Gastrocnemius medialis (tissue), 4 donors: Measurements from ENCODE around the gene IRAG1. TPM values are rescaled to one million over a fixed set of nuclear protein-coding genes. Genes with fewer than 3 reads are reported as not detected.

Experiments
- ATAC-seq, 2 donors: fragments of 150-250 bp; one replicate each; pipeline ENCODE4 v1.9.1; 2016
- DNase-seq, 2 donors: peaks; one replicate each; pipeline ENCODE4 v3.0.0-alpha.2; 2019
- H3K27ac ChIP-seq, 4 donors: fragments of 200-600 bp; sonication (generic); 1 replicate in 1 of 4; 2 replicates in 3 of 4; pipeline ENCODE4 v1.5.1; 2016 to 2018; ENCODE audit warnings: mild to moderate bottlenecking in 2 of 4, moderate library complexity in 1 of 4
- H3K27me3 ChIP-seq, 3 donors: fragments of 200-600 bp; sonication (generic) in 2 of 3; 1 replicate in 1 of 3; 2 replicates in 2 of 3; pipeline versions ENCODE4 v1.5.1 to v1.6.0; 2016 to 2019; ENCODE audit warnings: mild to moderate bottlenecking in 1 of 3, moderate library complexity in 1 of 3
- H3K36me3 ChIP-seq, 2 donors: fragments of 200-600 bp; sonication (generic) in 1 of 2; one replicate each; pipeline ENCODE4 v1.5.1; 2017 to 2018
- H3K4me1 ChIP-seq, 2 donors: fragments of 200-600 bp; sonication (generic) in 1 of 2; one replicate each; pipeline ENCODE4 v1.5.1; 2016 to 2017; ENCODE audit warnings: mild to moderate bottlenecking in 2 of 2
- H3K4me3 ChIP-seq, 4 donors: fragments of 200-600 bp; sonication (generic) in 3 of 4; 1 replicate in 1 of 4; 2 replicates in 3 of 4; pipeline ENCODE4 v1.5.1; 2016 to 2019; ENCODE audit warnings: mild to moderate bottlenecking in 2 of 4
- H3K9me3 ChIP-seq, 3 donors: fragments of 200-600 bp; sonication (generic) in 2 of 3; 1 replicate in 1 of 3; 2 replicates in 2 of 3; pipeline ENCODE4 v1.5.1; 2016 to 2019
- POLR2A ChIP-seq, 2 donors: fragments of 450-650 bp; IDR thresholded peaks; one replicate each; pipeline ENCODE4 v1.6.1; 2017; ENCODE audit warnings: antibody characterized with exemption in 2 of 2, mild to moderate bottlenecking in 2 of 2, moderate library complexity in 2 of 2
- in situ Hi-C, 4 donors: fragments of 200-750 bp; cut with MboI; loops; one replicate each; pipeline versions ENCODE4 v1.15.0 to v1.8.0; 2017; ENCODE audit warnings: low sequenced_read_pairs in 4 of 4
- intact Hi-C: fragments of 100-400 bp; cut with DNase I; formaldehyde crosslinking; loops from one replicate; pipeline ENCODE4 v1.15.1; 2023; ENCODE audit warnings: low total_unique reads
- total RNA-seq, 4 donors: library from RNA; depleted of rRNA; stranded (reverse); fragments of >200 nt; gene quantifications; one replicate each; pipeline versions ENCODE4 v1.1.0 to v1.2.3, GENCODE V29; 2016
- TF ChIP-seq, protein P1 (sequence below), 5 experiments: fragments of 450-650 bp in 3 of 5; fragments of 200-600 bp in 2 of 5; sonication (generic) in 2 of 5; IDR thresholded peaks in 4 of 5; conservative IDR thresholded peaks in 1 of 5; 1 replicate in 4 of 5; 2 replicates in 1 of 5; pipeline ENCODE4 v1.5.1; 2016 to 2019; ENCODE audit warnings: antibody characterized with exemption in 5 of 5, mild to moderate bottlenecking in 3 of 5, moderate library complexity in 3 of 5

IRAG1 gene
- total RNA-seq, 4 donors from 2014 or later, result 1.6 to 7.6 (median 3.6) TPM

DNA sequence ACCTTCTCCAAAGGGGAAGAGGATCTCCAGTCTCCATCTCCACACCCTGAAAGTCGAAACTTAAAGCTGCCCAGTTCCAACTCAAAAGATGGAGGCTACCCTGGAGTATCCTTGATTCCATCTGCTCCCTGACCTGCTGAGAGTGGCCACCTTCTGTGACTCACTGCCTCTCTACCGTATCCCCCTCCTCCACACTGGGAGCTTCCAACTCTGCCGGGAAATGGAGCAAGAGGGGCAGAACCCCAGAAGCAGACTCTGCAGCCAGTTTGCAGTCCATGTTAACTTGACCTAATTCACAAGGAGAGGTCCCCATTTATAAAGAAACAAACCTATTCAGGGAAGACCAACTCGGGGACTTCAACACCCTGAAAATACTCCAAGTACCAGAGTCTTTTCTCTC lies 22.0 kb upstream of the IRAG1 start:
- in situ Hi-C loops, result no loop called here
- ATAC-seq (no peak), DNase-seq (no peak)
- intact Hi-C loops, result no loop called here
- Histone ChIP-seq H3K4me3 (no peak overlapping the region), H3K9me3 (no peaks in the 10 kb centered on the region), H3K36me3 (no peaks in the 10 kb centered on the region), H3K27me3 (no peaks in the 10 kb centered on the region), H3K4me1 (no peaks in the 10 kb centered on the region), H3K27ac (no peak overlapping the region)
- TF ChIP-seq, protein P1, sequence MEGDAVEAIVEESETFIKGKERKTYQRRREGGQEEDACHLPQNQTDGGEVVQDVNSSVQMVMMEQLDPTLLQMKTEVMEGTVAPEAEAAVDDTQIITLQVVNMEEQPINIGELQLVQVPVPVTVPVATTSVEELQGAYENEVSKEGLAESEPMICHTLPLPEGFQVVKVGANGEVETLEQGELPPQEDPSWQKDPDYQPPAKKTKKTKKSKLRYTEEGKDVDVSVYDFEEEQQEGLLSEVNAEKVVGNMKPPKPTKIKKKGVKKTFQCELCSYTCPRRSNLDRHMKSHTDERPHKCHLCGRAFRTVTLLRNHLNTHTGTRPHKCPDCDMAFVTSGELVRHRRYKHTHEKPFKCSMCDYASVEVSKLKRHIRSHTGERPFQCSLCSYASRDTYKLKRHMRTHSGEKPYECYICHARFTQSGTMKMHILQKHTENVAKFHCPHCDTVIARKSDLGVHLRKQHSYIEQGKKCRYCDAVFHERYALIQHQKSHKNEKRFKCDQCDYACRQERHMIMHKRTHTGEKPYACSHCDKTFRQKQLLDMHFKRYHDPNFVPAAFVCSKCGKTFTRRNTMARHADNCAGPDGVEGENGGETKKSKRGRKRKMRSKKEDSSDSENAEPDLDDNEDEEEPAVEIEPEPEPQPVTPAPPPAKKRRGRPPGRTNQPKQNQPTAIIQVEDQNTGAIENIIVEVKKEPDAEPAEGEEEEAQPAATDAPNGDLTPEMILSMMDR (IDR thresholded peaks at IDR 0.05 in 4 of 5, conservative IDR thresholded peaks at IDR 0.05 in 1 of 5), result no peak
- TF ChIP-seq POLR2A (IDR thresholded peaks at IDR 0.05), result no peak

DNA sequence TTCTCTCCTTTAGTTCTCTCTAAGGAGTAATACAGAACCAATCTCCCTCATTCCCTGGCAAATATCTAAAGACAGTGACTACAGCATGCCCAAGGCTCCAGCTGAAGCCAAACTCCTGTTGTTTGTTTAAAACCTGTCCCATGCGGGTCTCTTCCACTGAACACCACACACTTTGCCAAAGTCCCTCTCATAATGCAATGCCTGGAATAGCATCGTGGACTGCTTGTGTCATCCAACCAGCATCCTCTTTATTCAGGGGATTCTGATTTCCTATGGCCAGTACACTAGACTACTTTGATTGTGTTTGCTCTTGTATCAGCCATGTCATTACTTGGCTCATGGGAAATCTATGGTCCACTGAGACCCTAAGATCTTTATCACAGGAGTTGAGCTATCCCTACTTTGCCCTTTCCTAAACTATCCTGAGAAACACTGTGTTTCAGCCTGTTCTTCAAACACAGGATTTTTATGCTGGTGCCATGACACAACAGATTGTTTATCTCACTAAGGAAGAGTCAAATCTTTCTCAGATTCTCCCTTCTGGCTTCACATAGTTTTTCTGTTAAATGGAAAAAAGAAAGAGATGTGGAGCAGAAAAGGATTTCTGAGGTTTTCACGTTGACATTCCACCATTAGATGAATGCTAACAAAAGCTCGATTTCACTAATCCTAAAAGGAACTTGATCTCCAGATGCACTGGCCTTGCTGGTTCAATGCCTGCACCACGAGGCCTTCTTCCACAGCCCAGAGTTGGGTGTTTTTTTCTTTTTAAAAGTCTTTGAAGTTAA lies 15.9 kb upstream of the IRAG1 start:
- intact Hi-C loops, result no loop called here
- Histone ChIP-seq H3K36me3 (no peaks in the 10 kb centered on the region), H3K27ac (no peak overlapping the region), H3K4me1 (no peaks in the 10 kb centered on the region), H3K27me3 (no peaks in the 10 kb centered on the region), H3K9me3 (no peaks in the 10 kb centered on the region), H3K4me3 (no peak overlapping the region)
- in situ Hi-C loops, result no loop called here
- no peak for TF ChIP-seq POLR2A (IDR thresholded peaks at IDR 0.05)
- TF ChIP-seq, protein P1 (IDR thresholded peaks at IDR 0.05 in 4 of 5, conservative IDR thresholded peaks at IDR 0.05 in 1 of 5), result no peak
- DNase-seq (no peak), ATAC-seq (no peak)

DNA sequence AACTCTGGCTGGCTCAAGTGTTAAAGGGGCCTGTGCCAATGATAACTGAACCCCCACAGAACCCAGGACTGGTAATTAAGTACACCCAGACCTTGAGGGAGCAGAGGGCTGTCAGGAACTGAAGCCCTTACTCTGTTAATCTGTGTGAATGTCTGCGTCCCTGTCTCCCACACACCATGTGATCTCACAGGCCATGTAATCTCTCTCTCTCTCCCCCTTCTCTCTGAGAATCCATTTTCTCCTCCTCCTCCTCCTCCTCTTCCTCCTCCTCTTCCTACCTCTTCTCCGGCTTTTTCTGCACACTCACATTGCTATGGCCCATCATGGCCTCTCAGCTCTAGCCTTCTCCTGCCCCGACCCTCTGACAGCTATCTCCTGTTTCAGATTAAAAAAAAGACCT lies 14.6 kb upstream of the IRAG1 start:
- H3K9me3 ChIP-seq, result no peaks in the 10 kb centered on the region
- ATAC-seq, result no peak
- in situ Hi-C loops, result no loop called here

DNA sequence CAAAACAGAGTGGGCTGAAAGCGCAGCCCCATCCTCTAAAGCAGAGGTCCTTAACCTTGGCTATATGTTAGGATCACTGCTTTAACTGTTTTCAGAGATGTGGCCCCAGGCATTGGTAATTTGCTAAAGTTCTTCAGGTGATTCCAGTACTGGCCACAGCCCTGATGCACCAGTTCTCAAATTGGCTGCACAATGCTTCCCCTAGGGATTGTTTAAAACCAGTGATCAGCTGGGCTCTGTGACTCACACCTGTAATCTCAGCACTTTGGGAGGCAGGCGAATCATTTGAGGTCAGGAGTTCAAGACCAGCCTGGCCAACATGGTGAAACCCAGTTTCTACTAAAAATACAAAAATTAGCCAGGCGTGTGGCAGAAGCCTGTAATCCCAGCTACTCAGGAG lies 8.4 kb upstream of the IRAG1 start:
- no peak for TF ChIP-seq POLR2A (IDR thresholded peaks at IDR 0.05)
- TF ChIP-seq, protein P1 (IDR thresholded peaks at IDR 0.05 in 4 of 5, conservative IDR thresholded peaks at IDR 0.05 in 1 of 5), result no peak
- DNase-seq (no peak), ATAC-seq (no peak)
- intact Hi-C loops, result no loop called here
- no peak overlapping the region for H3K27ac ChIP-seq
- in situ Hi-C loops, result no loop called here
- H3K36me3 ChIP-seq, result no peaks in the 10 kb centered on the region
- no peak overlapping the region for H3K4me3 ChIP-seq
- H3K9me3 ChIP-seq, result no peaks in the 10 kb centered on the region
- peaks cover 0 to 1% of the 10 kb centered on the region in 2 donors for H3K4me1 ChIP-seq
- H3K27me3 ChIP-seq, result no peaks in the 10 kb centered on the region

More for the DNA sequence above, 14.6 kb upstream of the IRAG1 start:
- Histone ChIP-seq H3K27ac (no peak overlapping the region), H3K27me3 (no peaks in the 10 kb centered on the region), H3K4me3 (no peak overlapping the region), H3K36me3 (no peaks in the 10 kb centered on the region), H3K4me1 (no peaks in the 10 kb centered on the region)
- no peak for DNase-seq
- intact Hi-C loops, result no loop called here
- TF ChIP-seq, protein P1 (IDR thresholded peaks at IDR 0.05 in 4 of 5, conservative IDR thresholded peaks at IDR 0.05 in 1 of 5), result no peak
- no peak for TF ChIP-seq POLR2A (IDR thresholded peaks at IDR 0.05)
